ENCODE data around the gene DGKE. TPM values are rescaled to one million over a fixed set of nuclear protein-coding genes. Genes with fewer than 3 reads are reported as not detected.

The DGKE gene
- total RNA-seq, 2 experiments from 2014 or later: 24.6 to 25.3 TPM

DNA sequence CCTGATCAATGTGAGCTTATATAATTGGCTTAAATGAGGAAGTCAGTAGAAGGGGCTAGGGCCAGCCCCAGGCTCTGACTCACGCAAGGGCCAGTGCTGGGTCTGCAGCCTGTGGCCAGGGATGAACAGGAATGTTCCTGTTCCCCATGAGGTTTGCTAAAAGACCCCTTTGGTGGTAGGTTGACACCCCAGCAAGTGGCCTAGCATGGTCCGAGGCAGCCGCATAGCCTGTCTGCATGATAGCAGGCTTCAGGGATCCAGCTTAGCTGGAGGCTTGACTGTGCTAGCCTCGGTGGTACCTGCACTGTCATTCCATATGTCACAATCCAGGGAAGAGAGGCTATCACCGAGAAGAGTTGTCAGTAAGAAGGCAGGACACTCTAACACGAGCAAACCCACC, 56.4 kb downstream of the DGKE start:
- CTCF ChIA-PET: interaction anchor here (0.9 to 1.6 kb wide), 6 partner anchors 9 to 73 kb away, joined by 3 to 4 read pairs (median 3); partner anchors contain the start of gene TRIM25

DNA sequence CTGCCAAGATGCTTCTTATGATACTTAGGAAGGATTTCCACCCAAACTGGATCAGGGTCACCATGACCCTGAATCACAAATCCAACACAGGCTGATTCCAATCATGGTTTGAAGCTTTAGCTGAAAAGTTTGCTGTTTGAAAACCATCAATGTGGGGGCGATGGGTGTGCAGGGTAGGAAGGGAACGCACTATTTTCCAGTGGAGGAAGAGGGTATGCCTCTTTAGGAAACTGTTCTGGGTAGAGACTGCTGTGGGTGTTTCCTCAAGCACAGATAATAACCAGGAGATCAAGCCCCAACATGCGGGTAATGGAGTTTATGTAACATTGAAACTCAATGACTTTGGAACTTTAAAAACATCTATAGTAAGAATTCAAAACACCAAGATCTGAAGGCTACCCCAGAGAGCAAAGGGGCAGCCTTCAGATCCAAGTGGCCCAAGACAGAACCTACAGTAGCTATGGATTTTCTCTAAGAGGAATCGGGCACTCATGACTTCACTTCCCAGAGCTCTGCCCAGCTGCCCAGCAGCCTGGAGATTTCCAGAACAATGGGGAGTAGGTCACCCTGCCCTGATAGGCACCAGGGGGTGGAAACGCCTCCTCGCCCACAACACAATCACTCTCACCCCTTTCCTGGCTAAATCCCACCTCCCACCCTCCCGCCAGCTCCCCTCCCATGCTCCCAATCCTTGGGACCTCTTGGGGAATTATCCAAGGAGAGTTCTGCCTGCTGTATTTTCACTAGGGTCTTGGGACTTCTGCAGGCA, 57.1 kb downstream of the DGKE start:
- H3K9me3 Mint-ChIP-seq: peaks cover 9% of the 10 kb centered on the region
- CTCF ChIA-PET: interaction anchor here (0.9 to 1.6 kb wide), 6 partner anchors 8 to 111 kb away, joined by 3 to 4 read pairs (median 4); no protein-coding TSS in a partner anchor
- H3K27me3 Mint-ChIP-seq: no peaks in the 10 kb centered on the region
- no peak for DNase-seq
- POLR2A ChIA-PET: no interaction called here
- H3K27ac Mint-ChIP-seq: no peak overlapping the region
- peaks cover 98% of the 10 kb centered on the region for H3K36me3 Mint-ChIP-seq (ENCODE audit: low read depth)
- H3K4me1 Mint-ChIP-seq: peaks cover 6% of the 10 kb centered on the region
- no peak overlapping the region for H3K4me3 Mint-ChIP-seq

More for the DNA sequence above, 56.4 kb downstream of the DGKE start:
- no peak for DNase-seq
- Mint-ChIP-seq H3K27ac (no peak overlapping the region), H3K9me3 (peaks cover 9% of the 10 kb centered on the region), H3K4me3 (no peak overlapping the region), H3K4me1 (peaks cover 7% of the 10 kb centered on the region), H3K27me3 (no peaks in the 10 kb centered on the region), H3K36me3 (ENCODE audit: low read depth) (peaks cover 91% of the 10 kb centered on the region)
- POLR2A ChIA-PET: no interaction called here

DNA sequence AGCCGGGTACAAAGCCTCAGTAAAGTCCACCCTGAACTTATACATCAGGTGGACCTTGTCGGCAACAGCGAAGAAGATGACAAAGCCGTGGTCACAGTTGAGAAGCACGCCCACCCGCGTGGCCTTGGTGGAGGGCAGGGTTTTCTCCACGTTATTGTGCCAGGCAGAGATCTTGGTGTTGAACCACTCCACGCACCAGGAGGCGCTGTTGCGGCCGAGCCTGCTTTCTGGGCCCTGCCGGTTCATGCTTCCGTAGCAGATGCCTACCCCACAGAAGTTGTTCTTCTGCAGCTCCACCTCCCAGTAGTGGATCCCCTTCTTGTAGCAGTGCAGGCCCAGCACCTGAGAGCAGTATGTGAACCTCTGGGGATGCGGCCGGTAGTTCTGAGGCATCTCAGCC, 57.8 kb downstream of the DGKE start:
- DNase-seq: peak; percentile 41
- Mint-ChIP-seq H3K36me3 (ENCODE audit: low read depth) (peaks cover 98% of the 10 kb centered on the region), H3K4me3 (no peak overlapping the region), H3K27ac (no peak overlapping the region), H3K27me3 (no peaks in the 10 kb centered on the region), H3K4me1 (peaks cover 6% of the 10 kb centered on the region), H3K9me3 (peaks cover 9% of the 10 kb centered on the region)
- ChIA-PET CTCF (interaction anchor here (0.8 to 1.6 kb wide), 4 partner anchors 10 to 112 kb away, joined by 3 to 4 read pairs (median 4); no protein-coding TSS in a partner anchor), POLR2A (no interaction called here)

DNA sequence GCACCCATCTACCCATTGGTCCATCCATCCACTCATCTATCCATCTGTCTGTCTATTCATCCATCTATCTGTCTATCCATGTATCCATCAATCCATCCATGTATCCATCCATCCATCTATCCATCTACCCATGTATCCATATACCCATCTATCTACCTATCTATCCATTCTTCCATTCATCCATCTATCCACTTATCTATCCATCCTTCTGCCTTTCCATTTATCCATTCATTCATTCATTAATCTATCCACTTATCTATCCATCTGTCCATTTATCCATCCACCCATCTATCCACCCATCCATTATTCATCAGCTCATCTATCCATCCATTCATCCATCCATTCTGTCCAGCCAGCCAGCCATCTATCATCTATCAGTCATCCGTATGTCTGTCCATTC, 58.4 kb downstream of the DGKE start:
- Mint-ChIP-seq H3K4me1 (peaks cover 4% of the 10 kb centered on the region), H3K27me3 (no peaks in the 10 kb centered on the region), H3K4me3 (no peak overlapping the region), H3K9me3 (peaks cover 7% of the 10 kb centered on the region), H3K36me3 (ENCODE audit: low read depth) (peaks cover 97% of the 10 kb centered on the region), H3K27ac (peak overlapping the region; percentile 3)
- ChIA-PET CTCF (interaction anchor here (0.8 to 1.2 kb wide), 2 partner anchors 18 to 29 kb away, joined by 3 read pairs; no protein-coding TSS in a partner anchor), POLR2A (no interaction called here)
- DNase-seq: no peak

DNA sequence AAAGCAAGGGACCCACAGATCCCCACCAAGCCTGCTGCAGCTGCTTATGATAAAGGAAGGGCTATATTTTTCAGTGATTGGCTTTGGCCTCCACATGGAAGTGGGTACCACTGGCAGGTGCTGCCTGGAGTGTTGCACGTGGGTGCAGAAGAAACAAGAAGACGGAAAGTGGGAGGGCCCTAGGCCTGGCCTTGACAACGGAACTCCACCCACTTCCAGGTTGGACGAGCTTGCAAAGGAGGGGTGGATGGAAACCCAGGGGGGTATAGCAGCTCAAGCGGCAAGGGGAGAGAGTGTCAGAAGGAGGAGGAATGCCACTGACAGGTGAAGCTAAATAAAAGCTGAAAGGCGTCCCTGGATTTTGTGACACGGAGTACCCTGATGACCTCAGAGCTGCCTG, 59.6 kb downstream of the DGKE start:
- Mint-ChIP-seq H3K27me3 (no peaks in the 10 kb centered on the region), H3K36me3 (ENCODE audit: low read depth) (peaks cover 97% of the 10 kb centered on the region), H3K4me3 (no peak overlapping the region), H3K4me1 (peaks cover 12% of the 10 kb centered on the region), H3K9me3 (peaks cover under 1% of the 10 kb centered on the region), H3K27ac (no peak overlapping the region)
- CTCF ChIA-PET: interaction anchor here (0.5 to 2.6 kb wide), 4 partner anchors 10 to 65 kb away, joined by 3 to 12 read pairs (median 3); no protein-coding TSS in a partner anchor
- no peak for DNase-seq
- POLR2A ChIA-PET: no interaction called here

DNA sequence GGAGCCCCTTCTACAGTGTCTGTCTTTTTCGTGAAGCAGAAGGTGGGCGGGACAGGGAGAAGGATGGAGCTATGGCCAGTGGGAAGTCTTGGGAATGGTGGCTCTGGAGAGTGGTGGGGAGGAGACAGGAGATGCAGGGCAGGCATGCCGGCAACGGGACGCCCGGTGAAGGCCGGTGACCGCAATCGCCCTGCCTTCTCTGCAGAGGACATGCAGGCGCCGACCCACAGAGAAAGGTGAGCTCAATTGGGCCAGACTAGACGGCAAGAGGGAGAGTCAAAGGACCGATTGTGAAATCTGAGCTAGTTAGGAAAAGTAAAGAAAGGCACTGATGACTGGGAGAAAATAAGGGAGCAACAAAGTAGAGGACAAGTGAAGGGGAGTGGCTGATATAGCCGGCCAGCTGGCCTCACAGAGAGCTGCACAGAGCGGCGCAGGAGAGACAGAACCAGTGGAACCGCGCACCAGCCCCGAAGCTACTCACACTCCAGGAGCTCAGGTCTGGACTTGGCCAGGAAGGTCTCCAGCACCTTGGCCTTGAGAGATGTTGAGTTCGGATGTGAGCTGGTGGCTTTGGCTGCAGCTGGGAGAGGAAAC, 61.0 kb downstream of the DGKE start:
- CTCF ChIA-PET: interaction anchor here (2.6 kb wide), 1 partner anchor 11 kb away, joined by 12 read pairs; no protein-coding TSS in a partner anchor
- no peaks in the 10 kb centered on the region for H3K9me3 Mint-ChIP-seq
- no peaks in the 10 kb centered on the region for H3K27me3 Mint-ChIP-seq
- H3K27ac Mint-ChIP-seq: no peak overlapping the region
- POLR2A ChIA-PET: no interaction called here
- H3K36me3 Mint-ChIP-seq (ENCODE audit: low read depth): peaks cover 91% of the 10 kb centered on the region
- no peak overlapping the region for H3K4me3 Mint-ChIP-seq
- DNase-seq: no peak
- H3K4me1 Mint-ChIP-seq: peaks cover 15% of the 10 kb centered on the region

DNA sequence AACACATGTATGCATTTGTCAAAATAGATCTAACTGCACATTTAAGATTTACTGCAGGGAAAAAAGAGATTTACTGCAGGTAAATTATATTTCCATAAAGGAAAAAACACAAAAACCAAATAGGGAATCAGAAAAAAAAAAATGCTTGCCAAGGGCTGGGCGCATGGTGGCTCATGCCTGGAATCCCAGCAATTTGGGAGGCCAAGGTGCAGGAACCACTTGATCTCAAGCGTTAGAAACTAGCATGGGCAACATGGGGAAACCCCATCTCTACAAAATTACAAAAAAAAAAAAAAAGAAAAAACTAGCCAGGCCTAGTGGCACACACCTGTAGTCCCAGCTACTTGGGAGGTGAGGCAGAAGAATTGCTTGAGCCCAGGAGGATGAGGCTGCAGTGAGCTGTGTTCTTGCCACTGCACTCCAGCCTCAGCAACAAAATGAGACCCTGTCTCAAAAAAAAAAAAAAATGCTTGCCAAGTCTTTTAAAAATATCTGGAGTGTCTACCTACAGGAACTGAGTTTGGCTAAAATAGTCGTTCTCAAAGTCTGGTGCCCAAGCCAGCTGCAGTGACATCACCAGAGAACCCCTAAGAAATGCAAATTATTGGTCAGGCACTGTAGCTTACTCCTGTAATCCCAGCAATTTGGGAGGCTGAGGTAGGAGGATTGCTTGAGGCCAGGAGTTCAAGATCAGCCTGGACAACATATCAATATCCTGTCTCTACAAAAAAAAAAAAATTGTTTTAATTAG, 62.4 kb downstream of the DGKE start:
- Mint-ChIP-seq H3K4me1 (peaks cover 21% of the 10 kb centered on the region), H3K27me3 (no peaks in the 10 kb centered on the region), H3K27ac (no peak overlapping the region), H3K4me3 (no peak overlapping the region), H3K9me3 (no peaks in the 10 kb centered on the region), H3K36me3 (ENCODE audit: low read depth) (peaks cover 87% of the 10 kb centered on the region)
- ChIA-PET CTCF (interaction anchor here (0.8 to 1.5 kb wide), 2 partner anchors 13 to 35 kb away, joined by 3 read pairs; no protein-coding TSS in a partner anchor), POLR2A (interaction anchor here (0.6 kb wide), 1 partner anchor 9 kb away, joined by 7 read pairs; no protein-coding TSS in a partner anchor)
- DNase-seq: no peak

DNA sequence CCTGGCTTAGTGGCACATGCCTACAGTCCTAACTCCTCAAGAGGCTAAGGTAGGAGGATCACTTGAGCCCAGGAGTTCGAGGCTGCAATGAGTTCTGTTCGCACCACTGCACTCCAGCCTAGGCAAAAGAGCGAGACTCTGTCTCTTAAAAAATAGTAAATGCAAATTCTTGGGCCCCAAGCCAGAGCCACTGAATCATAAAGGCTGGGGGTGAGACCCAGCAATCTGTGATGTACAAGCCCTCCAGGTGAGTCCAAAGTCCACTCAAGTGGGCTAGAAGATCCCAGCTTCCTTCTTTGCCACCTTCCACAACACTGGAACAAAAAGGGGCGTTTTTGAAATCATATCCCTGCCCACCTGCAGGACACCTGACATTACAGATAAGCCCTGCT, 63.0 kb downstream of the DGKE start:
- DNase-seq: no peak
- Mint-ChIP-seq H3K27me3 (no peaks in the 10 kb centered on the region), H3K4me1 (peaks cover 23% of the 10 kb centered on the region), H3K27ac (no peak overlapping the region), H3K9me3 (no peaks in the 10 kb centered on the region), H3K36me3 (ENCODE audit: low read depth) (peaks cover 88% of the 10 kb centered on the region), H3K4me3 (no peak overlapping the region)
- POLR2A ChIA-PET: interaction anchor here (0.6 kb wide), 1 partner anchor 9 kb away, joined by 7 read pairs; no protein-coding TSS in a partner anchor
- CTCF ChIA-PET: interaction anchor here (0.8 to 1.5 kb wide), 2 partner anchors 13 to 35 kb away, joined by 3 read pairs; no protein-coding TSS in a partner anchor

DNA sequence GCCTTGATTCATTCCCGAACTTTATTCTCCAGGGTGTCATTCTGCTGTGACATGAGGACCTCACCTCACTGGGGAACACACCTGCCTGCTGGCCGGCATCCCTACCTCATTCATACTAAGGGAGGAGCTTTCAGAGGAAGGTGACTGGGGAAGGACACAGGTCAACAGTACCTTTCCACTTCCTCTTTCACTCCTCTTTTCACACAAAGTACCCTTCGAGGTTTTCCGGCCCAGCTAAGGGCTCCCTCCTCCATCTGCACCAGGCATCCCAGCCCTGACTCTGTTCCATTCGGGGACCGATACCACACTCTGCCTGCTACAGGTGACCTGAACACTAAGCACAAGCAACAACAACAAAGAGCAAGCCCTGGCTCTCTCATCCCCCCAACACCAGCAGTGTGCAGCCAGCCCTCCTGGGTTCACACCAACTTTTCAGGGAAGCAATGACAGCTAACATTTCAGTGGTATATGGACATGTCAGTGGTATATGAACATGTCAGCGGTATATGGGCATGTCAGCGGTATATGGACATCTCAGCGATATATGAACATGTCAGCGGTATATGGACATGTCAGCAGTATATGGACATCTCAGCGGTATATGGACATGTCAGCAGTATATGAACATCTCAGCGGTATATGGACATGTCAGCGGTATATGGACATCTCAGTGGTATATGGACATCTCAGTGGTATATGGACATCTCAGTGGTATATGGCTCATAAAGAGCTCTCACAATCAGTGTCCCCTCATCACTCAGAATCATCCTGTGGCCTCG, 63.9 kb downstream of the DGKE start:
- Mint-ChIP-seq H3K36me3 (ENCODE audit: low read depth) (peaks cover 87% of the 10 kb centered on the region), H3K9me3 (no peaks in the 10 kb centered on the region), H3K4me1 (peaks cover 27% of the 10 kb centered on the region), H3K4me3 (no peak overlapping the region), H3K27ac (no peak overlapping the region), H3K27me3 (no peaks in the 10 kb centered on the region)
- DNase-seq: no peak
- CTCF ChIA-PET: interaction anchor here (1.5 kb wide), 1 partner anchor 12 kb away, joined by 3 read pairs; no protein-coding TSS in a partner anchor
- POLR2A ChIA-PET: interaction anchor here (1.1 kb wide), 1 partner anchor 24 kb away, joined by 3 read pairs; no protein-coding TSS in a partner anchor

DNA sequence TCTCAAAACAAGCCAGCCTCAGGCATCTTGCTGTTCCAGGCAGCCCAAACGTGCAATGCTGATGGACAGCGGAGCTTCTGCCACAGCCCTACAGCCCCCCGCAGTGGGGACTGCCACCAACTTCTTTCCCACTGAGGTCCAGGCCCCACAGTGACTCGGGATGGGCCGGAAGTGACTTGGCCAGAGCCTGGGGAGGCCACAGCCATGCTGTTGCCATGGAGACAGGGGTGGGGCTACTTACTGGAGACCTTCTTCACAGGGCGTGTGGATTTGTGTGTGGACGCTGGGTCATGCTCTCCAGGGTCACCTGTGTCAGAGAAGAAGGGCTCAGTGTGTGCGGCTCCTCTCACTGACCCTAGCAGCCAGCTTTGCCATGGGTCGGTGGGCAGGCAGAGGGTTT, 64.9 kb downstream of the DGKE start:
- no peak overlapping the region for H3K27ac Mint-ChIP-seq
- no peaks in the 10 kb centered on the region for H3K9me3 Mint-ChIP-seq
- H3K4me1 Mint-ChIP-seq: peaks cover 29% of the 10 kb centered on the region
- ChIA-PET POLR2A (interaction anchor here (1.1 kb wide), 1 partner anchor 25 kb away, joined by 3 read pairs; no protein-coding TSS in a partner anchor), CTCF (interaction anchor here (1.1 to 2.3 kb wide), 4 partner anchors 9 to 55 kb away, joined by 3 to 10 read pairs (median 3); no protein-coding TSS in a partner anchor)
- no peak for DNase-seq
- H3K36me3 Mint-ChIP-seq (ENCODE audit: low read depth): peaks cover 86% of the 10 kb centered on the region
- no peak overlapping the region for H3K4me3 Mint-ChIP-seq
- no peaks in the 10 kb centered on the region for H3K27me3 Mint-ChIP-seq

DNA sequence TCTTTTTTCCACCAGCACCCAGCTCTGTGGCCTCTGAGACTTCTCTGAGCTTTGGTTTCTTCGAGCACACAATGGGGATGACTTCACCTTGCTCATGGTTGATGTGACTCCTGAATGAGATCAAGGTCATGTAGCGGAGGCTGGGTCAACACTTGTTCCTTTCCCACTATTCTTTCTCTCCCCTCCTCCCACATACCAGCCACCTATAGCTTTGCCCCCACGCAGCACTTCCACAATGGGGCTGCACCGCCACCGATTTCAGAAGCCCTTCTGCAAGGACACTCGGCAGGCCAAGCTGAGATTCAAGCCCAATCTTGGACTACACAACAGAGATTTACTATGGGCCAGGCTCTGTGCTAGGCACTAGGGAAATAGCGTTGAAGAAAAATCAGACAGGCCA, 65.5 kb downstream of the DGKE start:
- ChIA-PET POLR2A (interaction anchor here (1.1 kb wide), 1 partner anchor 25 kb away, joined by 3 read pairs; no protein-coding TSS in a partner anchor), CTCF (interaction anchor here (1.0 to 2.3 kb wide), 5 partner anchors 9 to 55 kb away, joined by 3 to 10 read pairs (median 3); no protein-coding TSS in a partner anchor)
- peaks cover 34% of the 10 kb centered on the region for H3K4me1 Mint-ChIP-seq
- no peak for DNase-seq
- no peak overlapping the region for H3K27ac Mint-ChIP-seq
- H3K9me3 Mint-ChIP-seq: no peaks in the 10 kb centered on the region
- H3K27me3 Mint-ChIP-seq: no peaks in the 10 kb centered on the region
- H3K36me3 Mint-ChIP-seq (ENCODE audit: low read depth): peaks cover 87% of the 10 kb centered on the region
- no peak overlapping the region for H3K4me3 Mint-ChIP-seq

Measured in activated CD4-positive, alpha-beta T cell treated with anti-CD3 and anti-CD28 coated beads, Interleukin-2, amount 10 ng/mL, durations not matched to agents 7 days and 5 days (primary cell).